NCI-H1694 treated with DMSO at 0.1 percent for 48 hours (cell line): ENCODE measurements around the gene ORM2.

Experiments
- DNase-seq: peaks from one replicate; lab custom pipeline; 2025; lab: John Stamatoyannopoulos, UW

ORM2 gene

GRCh38 chr9:114294664-114295063 is 35.0 kb upstream of the ORM2 start:
- no peak for DNase-seq

DNA sequence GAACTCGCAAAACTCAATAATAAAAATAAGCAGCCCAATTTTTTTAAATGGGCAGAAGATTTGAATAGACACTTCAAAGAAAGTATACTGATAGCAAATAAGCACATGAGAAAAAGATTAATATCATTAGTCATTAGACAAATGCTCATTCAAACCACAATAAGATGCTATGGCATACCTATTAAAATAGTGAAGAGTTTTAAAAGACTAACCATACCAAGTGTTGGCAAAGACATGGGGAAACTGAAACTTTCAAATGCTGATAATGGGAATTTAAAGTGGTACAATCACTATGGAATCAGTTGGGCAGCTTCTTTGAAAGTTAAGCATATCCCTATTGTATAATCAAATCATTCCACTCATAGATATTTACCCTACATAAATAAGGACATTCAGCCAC is 33.3 kb upstream of the ORM2 start:
- no peak for DNase-seq

GRCh38 chr9:114299286-114300152 is 30.1 kb upstream of the ORM2 start:
- no peak for DNase-seq

GRCh38 chr9:114300153-114300845 is 29.4 kb upstream of the ORM2 start:
- DNase-seq = no peak

- DNase-seq = no peak
Observed at GRCh38 chr9:114300846-114301797, 28.5 kb upstream of the ORM2 start.

DNA sequence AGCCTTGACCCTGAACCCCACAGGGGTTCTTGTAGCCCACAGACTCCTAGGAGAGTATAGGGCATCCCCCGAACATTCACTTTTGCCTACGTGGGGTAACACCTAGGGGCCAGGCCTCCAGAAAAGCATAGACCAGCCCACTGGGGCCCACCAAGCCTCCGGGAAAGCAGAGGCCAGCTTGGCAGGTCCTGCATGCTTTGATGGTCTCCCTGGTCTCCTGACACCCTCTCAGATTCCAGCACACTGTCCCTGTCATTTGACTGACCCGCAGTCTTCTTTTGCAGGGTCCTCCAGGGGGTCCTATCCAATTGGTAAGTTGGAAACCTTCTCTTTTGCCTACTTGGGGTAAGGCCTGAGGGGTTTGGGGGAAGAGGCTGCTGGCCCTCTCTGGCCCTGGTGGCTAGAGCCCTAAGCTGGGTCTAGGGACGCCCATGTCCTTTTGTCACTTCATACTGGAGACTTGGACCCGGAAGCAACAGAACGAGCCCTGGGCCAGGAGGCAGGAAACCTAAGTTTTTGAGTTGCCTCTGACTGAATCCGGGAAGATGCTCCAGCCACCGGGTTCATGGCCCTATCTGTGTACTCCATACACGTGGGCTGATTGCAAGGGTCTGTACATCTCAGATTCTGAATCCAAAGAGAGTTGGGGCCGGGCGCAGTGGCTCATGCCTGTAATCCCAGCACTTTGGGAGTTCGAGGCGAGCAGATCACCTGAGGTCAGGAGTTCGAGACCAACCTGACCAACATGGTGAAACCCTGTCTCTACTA is 27.7 kb upstream of the ORM2 start:
- no peak for DNase-seq

DNA sequence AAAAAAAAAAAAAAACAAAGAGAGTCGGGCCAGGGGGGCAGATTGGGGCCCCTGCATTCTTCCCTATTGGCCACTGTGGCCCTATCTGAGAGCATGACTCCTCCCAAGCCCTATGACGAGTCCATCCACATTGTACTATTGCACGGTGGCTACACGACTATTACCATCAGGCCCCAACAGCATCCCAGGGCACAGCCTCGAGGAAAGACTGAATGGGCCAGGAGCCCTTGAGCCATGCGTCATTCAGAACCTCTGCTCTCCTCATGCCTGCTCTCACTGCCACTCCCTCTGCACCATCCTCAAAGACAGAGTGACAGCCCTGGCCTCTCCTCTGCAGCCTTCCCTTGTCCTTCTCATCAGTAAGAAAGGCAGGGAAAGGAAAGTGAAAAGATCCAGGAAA is 26.9 kb upstream of the ORM2 start:
- DNase-seq = no peak

GRCh38 chr9:114303571-114303970 is 26.1 kb upstream of the ORM2 start:
- no peak for DNase-seq

DNA sequence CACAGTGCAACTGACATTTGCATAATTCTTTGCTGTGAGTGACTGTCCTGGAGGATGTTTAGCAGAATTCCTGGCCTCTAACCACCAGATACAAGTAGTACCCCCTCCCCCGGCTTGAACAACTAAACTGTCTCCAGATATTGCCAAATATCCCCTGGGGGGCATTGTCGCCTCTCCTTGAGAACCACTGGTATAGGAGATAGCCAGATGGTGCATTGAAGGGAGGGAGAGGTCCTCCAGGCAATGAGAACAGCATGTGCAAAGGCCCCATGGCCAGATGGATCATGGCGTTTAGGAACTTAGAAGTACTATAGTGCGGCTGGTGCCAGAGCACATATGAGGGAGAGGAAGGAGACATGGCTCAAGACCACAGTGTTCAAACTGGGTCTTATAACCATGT is 25.7 kb upstream of the ORM2 start:
- no peak for DNase-seq

DNA sequence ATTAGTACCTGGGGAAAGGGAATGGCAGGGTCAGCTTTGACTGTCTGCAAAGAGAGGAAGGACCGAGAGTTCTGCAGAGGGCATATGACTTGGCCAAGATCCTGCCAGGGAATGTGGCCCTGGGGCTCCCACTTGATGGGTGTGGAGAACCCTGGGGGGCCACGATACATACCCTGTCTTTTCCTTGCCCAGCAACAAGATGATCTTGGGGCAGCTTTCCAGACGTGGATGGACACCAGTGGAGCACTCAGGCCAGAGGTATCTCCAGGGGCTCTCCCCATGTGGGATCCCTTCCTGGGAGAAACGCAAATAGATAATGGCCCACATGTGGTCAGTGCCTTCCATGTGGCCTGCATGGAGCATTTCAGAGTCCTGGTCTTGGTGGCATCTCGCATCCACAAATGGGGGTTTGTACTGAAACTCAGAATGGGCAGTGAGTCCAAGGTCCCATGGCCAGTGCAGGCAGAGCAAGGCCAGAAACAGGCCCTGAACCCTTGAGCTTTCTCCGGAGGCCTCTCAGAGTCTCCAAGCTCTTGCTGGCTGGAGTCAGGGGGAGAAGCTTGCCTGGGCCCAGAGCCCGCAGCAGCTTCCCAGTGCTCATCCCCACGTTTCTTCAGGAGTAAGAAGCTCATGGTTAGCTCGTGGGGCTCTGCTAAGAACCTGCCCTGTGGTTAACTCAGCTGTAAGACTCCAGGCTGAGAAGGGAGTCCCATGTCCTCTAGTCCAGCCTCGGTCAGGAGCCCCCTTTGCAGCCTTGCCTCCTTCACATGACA is 25.1 kb upstream of the ORM2 start:
- DNase-seq = no peak

DNA sequence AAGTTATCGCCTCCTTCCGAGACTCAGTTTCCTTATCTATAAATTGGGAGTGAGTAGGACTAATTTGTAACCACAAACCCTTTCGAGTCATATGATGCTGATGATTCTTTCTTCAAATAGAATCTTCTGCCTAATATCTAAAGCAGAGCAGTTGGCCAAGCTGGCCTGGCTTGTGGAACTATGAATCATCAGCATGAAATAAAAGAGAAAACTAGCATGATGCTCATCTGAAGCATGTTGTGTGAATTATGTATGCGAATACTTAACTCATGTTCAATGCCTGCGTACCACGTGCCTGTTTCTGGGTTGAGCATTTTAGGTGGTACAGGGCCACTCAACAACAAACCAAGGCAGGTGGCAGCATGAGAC is 21.8 kb upstream of the ORM2 start:
- DNase-seq = no peak

DNA sequence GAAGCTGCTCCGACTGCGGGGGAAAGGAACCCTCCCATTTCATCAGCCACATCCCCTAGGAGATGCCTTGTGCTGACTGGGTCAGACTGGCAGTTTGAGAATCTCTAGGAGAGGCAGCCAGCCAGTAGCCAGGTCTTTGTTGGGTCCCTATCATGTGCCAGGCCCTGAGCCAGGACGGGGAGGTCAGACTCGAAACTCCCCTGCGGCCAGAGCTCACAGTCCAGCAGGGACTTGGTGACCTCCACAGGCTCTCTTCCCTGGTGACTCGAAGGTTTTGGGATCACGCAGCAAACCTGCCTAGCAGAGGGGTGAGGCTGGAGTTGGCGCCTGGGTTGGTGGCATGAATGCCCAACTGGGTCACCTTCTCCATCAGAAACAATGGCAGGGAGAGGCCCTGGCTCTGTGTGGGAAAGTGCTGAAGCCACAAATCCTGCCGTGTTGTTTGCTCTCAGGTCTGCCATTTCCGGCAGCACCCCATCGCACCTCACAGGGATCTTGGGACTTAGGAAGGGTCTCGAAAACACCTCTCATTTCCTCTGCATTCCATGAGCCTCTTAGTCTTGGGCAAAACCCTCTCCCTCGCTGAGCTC is 21.2 kb upstream of the ORM2 start:
- DNase-seq = no peak

DNA sequence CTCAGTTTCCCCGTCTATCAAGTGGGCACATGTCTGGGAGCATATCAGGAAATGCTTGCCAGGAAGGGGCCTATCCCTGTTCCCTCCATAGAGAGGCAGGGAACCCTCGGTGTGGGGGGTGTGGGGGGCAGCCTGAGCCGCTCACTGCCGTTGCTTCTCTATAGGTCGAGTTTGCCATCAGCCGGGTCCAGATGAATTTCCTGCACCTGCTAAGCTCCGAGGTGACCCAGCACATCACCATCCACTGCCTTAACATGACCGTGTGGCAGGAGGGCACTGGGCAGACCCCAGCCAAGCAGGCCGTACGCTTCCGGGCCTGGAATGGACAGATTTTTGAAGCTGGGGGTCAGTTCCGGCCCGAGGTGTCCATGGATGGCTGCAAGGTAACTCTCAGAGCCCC is 20.6 kb upstream of the ORM2 start:
- no peak for DNase-seq

DNA sequence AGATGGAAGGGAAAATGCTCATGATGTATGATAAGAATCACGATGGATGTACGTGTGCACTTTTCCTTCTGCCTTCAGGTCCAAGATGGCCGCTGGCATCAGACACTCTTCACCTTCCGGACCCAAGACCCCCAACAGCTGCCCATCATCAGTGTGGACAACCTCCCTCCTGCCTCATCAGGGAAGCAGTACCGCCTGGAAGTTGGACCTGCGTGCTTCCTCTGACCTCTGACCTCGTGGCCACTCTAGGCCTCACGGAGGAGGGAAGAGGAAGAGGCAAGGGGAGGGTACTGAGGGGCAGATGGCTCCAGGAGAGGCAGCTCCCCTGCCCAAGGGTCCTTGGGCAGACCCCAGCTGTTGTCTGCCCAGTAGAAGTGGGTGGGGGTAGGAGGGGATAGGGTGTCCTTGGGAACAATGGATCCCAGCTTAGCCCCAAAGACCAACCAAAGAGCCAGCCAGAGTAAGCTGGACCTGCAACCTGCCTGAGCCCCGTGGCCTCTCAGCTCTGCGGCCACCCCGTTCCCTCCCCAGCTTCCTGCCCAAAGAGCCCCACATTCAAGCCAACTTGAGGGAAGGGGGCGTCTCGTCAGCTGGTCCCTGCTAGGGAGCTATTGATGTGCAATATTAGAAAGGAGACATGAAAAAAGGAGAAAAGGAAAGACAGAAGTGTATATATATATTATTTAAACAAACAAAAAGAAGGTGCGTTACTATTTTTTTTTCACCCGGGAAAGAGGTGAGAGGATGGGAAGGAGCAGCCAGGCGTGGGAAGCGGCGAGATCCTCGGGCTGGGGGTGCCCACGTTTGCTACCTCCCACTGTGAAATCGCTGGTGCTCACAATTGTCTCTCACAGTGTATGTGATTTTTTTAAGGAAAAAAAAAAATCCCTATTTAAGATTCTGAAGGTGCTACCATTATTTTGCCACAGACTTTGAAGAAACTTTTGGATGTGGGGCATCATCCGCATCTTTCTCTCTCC is 18.9 kb upstream of the ORM2 start:
- DNase-seq = no peak

GRCh38 chr9:114311571-114312512 is 17.8 kb upstream of the ORM2 start:
- DNase-seq = no peak

DNA sequence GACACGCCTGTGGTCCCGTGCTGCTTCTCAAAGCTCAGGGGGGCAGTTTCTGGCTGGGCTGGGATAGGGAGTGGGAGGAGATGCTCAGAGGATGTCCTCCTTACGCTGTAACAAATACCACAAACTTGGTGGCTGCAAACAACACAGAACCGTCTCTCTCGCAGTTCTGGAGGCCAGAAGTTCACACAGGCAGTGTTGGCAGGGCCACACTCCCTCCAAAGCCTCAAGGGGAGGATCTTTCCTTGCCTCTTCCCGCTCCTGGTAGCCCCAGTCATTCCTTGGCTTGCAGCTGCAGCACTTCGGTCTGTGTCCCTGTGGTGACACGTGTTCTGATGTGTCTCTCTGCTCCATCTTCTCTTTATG is 17.2 kb upstream of the ORM2 start:
- no peak for DNase-seq

DNA sequence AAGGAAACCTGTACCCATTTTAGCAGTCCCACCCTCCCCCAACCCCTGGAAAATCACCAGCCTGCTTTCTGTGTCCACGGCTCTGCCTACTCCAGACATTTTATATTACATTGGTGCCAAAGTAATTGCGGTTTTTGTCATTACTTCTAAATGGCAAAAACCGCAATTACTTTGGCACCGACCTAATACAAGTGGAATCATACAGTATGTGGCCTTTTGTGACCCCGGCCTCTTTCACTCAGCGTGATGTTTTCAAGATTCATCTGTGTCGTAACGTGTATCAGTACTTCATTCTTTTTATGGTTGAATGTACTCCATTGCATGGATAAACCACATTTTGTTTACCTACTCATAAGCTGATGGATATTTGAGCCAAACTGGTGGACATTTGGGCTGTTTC is 16.5 kb upstream of the ORM2 start:
- no peak for DNase-seq

DNA sequence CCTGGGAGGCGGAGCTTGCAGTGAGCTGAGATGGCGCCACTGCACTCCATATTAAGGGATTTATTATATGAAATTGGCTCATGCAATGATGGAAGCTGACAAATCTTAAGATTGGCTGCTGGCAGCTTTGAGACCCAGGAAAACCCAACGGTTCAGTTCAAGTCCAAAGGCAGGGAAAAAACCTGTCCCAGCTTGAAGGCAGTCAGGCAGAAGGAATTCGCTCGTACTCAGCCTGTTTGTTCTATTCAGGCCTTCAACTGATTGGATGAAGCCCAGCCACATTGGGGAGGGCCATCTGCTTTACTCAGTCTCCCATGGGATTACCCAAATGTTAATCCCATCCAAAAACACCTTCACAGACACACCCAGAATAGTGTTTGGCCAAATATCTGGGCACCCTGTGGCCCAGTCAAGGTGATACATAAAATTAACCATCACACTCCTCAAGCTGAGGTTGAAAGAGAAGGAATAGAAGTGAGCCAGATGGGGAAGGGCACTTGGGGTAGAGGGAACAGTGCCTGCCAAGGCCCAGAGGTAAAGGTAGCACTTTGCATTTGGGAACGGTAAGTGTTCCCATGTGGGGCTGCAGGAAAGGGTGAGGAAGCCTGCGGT is 15.3 kb upstream of the ORM2 start:
- no peak for DNase-seq
